GM13977 (cell line): ENCODE data around the gene ME3.

ENCODE experiments used
- DNase-seq: peaks from one replicate; pipeline ENCODE4 v3.0.0; 2012; ENCODE audit warnings: low spot score
- in situ Hi-C: fragments of 300-500 bp; cut with MboI; formaldehyde crosslinking; loops from one replicate; pipeline ENCODE4 v1.12.0; 2022; ENCODE audit warnings: low sequenced_read_pairs, low pct_unique_long_range_greater_than_20kb, mixed read lengths, inconsistent platforms; ENCODE audit not compliant: unreplicated experiment
- TF ChIP-seq, protein P1 (sequence below): IDR thresholded peaks from 2 replicates; pipeline ENCODE4 v1.5.1; 2012; ENCODE audit warnings: mild to moderate bottlenecking, control low read depth; ENCODE audit not compliant: insufficient read depth; ENCODE audit errors: extremely low read depth, missing control alignments

ME3 gene

DNA sequence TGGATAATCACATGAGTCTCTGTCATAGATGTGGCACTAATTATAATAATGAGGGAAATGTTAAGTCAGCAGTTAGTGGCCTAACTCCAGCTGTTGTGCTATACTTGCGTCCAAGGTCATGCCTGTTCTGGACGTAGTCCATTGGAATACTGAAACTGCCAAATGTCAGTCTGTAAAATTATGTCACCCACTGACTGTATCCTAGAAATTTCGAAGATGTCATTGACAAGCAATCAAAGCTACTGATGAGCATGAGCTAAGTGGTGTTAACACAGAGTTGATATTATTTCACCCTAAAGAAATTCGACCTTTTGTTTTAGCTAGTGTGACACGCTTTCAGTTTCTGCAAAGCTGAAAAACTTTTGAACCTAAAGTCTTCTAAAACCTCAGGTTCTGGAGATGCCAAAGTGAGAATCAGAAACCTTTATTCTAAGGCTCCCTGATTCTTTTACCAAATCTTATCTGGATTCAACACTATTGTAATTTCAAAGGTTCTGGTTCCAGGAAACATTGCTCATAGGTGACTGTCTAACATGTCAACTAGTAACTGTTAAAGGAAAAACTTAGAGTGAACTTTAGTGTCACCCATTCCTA lies 14.9 kb upstream of the ME3 start:
- no peak for DNase-seq
- TF ChIP-seq, protein P1, sequence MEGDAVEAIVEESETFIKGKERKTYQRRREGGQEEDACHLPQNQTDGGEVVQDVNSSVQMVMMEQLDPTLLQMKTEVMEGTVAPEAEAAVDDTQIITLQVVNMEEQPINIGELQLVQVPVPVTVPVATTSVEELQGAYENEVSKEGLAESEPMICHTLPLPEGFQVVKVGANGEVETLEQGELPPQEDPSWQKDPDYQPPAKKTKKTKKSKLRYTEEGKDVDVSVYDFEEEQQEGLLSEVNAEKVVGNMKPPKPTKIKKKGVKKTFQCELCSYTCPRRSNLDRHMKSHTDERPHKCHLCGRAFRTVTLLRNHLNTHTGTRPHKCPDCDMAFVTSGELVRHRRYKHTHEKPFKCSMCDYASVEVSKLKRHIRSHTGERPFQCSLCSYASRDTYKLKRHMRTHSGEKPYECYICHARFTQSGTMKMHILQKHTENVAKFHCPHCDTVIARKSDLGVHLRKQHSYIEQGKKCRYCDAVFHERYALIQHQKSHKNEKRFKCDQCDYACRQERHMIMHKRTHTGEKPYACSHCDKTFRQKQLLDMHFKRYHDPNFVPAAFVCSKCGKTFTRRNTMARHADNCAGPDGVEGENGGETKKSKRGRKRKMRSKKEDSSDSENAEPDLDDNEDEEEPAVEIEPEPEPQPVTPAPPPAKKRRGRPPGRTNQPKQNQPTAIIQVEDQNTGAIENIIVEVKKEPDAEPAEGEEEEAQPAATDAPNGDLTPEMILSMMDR = no peak
- in situ Hi-C loops = no loop called here

- in situ Hi-C loops = no loop called here
- TF ChIP-seq, protein P1 = no peak
- DNase-seq = no peak
Observed at GRCh38 chr11:86686531-86686930, 14.1 kb upstream of the ME3 start.

DNA sequence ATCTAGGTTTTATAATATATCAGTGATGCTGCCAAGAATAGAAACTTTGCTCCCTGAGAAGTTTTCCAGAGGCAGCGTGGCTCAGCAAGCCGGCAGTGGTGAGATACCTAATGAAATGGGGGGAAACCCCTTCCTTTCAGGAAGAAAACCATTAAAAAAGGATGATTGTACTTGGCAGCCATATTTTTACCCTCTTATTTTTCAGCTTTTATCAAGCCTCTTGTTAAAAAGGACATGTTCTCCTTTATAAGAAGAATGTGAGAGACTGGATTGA lies 9.0 kb upstream of the ME3 start:
- TF ChIP-seq, protein P1 = no peak
- in situ Hi-C loops = no loop called here
- no peak for DNase-seq

GRCh38 chr11:86680716-86681482 lies 8.5 kb upstream of the ME3 start:
- TF ChIP-seq, protein P1 = no peak
- in situ Hi-C loops = no loop called here
- no peak for DNase-seq

GRCh38 chr11:86678823-86679222 lies 6.4 kb upstream of the ME3 start:
- DNase-seq = no peak
- in situ Hi-C loops = no loop called here
- TF ChIP-seq, protein P1 = no peak

- TF ChIP-seq, protein P1 = no peak
- DNase-seq = no peak
- in situ Hi-C loops = no loop called here
Observed at GRCh38 chr11:86678296-86678695, 5.9 kb upstream of the ME3 start.
